Common myeloid progenitor, CD34-positive (primary cell): ENCODE data around the gene KRT79.

ENCODE experiments used
- CTCF ChIA-PET: fragments of 350-600 bp; sonication (Branson Sonifier 250); formaldehyde crosslinking; loops from one replicate; lab custom pipeline; 2021; ENCODE audit warnings: antibody characterized with exemption; lab: Charles Lee
- POLR2A ChIA-PET: fragments of 350-600 bp; sonication (Branson Sonifier 250); formaldehyde crosslinking; loops from one replicate; lab custom pipeline; 2021; ENCODE audit warnings: antibody characterized with exemption; lab: Charles Lee
- DNase-seq, 3 donors: peaks; one replicate each; pipeline versions ENCODE4 v3.0.0 to v3.0.0-alpha.2; 2013
- H3K27ac ChIP-seq, 2 experiments: 1 replicate in 1 of 2; 2 replicates in 1 of 2; pipeline ENCODE4 v1.7.0; 2013; ENCODE audit warnings: inconsistent platforms in 2 of 2, low read length in 2 of 2, mild to moderate bottlenecking in 2 of 2, low read depth in 1 of 2, moderate library complexity in 1 of 2; ENCODE audit not compliant: severe bottlenecking in 2 of 2, insufficient read depth in 1 of 2, poor library complexity in 1 of 2
- H3K27me3 ChIP-seq, 5 experiments: replicated peaks in 2 of 5; 1 replicate in 3 of 5; 2 replicates in 2 of 5; pipeline versions ENCODE4 v1.6.1 to v1.7.0; 2013; ENCODE audit warnings: low read length in 4 of 5, mild to moderate bottlenecking in 2 of 5, moderate library complexity in 2 of 5, inconsistent platforms in 1 of 5; ENCODE audit not compliant: insufficient read depth in 5 of 5, control insufficient read depth in 4 of 5
- H3K36me3 ChIP-seq, 4 experiments: 1 replicate in 2 of 4; 2 replicates in 2 of 4; pipeline versions ENCODE4 v1.6.1 to v1.7.0; 2013; ENCODE audit warnings: low read length in 3 of 4, control low read depth in 1 of 4, mild to moderate bottlenecking in 1 of 4; ENCODE audit not compliant: control insufficient read depth in 4 of 4, insufficient read depth in 4 of 4
- H3K4me1 ChIP-seq, 4 experiments: 1 replicate in 3 of 4; 2 replicates in 1 of 4; pipeline versions ENCODE4 v1.6.1 to v1.7.1; 2013; ENCODE audit warnings: low read length in 3 of 4, mild to moderate bottlenecking in 3 of 4, control low read depth in 1 of 4, inconsistent platforms in 1 of 4, moderate library complexity in 1 of 4; ENCODE audit not compliant: control insufficient read depth in 4 of 4, insufficient read depth in 4 of 4; ENCODE audit errors: control extremely low read depth in 1 of 4
- H3K4me3 ChIP-seq, 7 experiments: 1 replicate in 4 of 7; 2 replicates in 3 of 7; pipeline versions ENCODE4 v1.5.1 to v1.7.0; 2013; ENCODE audit warnings: mild to moderate bottlenecking in 7 of 7, low read length in 6 of 7, moderate library complexity in 6 of 7, inconsistent platforms in 2 of 7, low read depth in 2 of 7, control low read depth in 1 of 7; ENCODE audit not compliant: insufficient read depth in 4 of 7, control insufficient read depth in 1 of 7; ENCODE audit errors: extremely low read depth in 1 of 7
- H3K9me3 ChIP-seq, 5 experiments: 1 replicate in 4 of 5; 2 replicates in 1 of 5; pipeline versions ENCODE4 v1.6.1 to v1.7.1; 2013; ENCODE audit warnings: low read length in 4 of 5, mild to moderate bottlenecking in 2 of 5, inconsistent platforms in 1 of 5, low read depth in 1 of 5, moderate library complexity in 1 of 5; ENCODE audit not compliant: control insufficient read depth in 4 of 5, insufficient read depth in 2 of 5; ENCODE audit errors: control extremely low read depth in 1 of 5
- WGBS: methylation state at CpG from one replicate; pipeline ENCODE4 v1.1.5; 2013; ENCODE audit not compliant: insufficient coverage; 5-methylcytosine and 5-hydroxymethylcytosine counted together

KRT79 gene

DNA sequence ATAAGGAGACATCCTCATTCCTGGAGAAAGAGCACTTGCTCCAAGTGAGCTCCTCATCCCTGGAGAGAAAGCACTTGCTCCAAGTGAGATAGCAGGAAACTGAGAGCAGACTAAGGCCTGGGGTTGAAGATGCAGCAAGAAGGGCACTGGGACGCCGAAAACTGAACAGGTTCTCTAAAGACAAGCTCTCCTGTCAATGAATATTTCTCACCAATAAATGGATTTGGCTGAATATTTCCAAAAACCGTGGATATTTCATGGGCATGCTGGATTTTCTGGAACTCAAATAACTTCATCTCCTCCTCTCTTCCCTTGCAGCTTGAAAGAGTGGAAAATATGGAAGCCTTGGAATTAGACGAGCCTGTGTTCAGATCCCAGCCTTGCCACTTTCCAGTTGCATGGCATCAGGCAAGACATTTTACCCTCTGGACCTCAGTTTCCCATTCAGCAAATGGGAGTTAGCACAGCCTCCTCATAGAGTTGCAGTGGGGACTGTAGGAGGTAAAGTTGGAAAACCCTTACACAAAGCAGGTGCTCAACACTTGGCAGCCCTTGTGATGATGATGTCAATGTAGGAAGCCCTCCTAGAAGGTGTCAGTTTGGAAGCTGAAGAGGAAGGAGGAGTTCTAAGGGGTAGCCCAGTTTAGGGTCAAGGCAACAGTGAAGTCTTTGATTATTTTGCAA lies 52.6 kb downstream of the KRT79 start:
- ChIA-PET POLR2A (no interaction called here), CTCF (interaction anchor here (0.5 to 1.4 kb wide), 2 partner anchors 9 to 205 kb away, joined by 4 read pairs; no protein-coding TSS in a partner anchor)
- H3K27ac ChIP-seq, result no peak overlapping the region
- no peaks in the 10 kb centered on the region for H3K4me1 ChIP-seq
- no peak for DNase-seq
- no peaks in the 10 kb centered on the region for H3K9me3 ChIP-seq
- H3K4me3 ChIP-seq, result no peak overlapping the region
- H3K36me3 ChIP-seq, result no peaks in the 10 kb centered on the region
- 87% methylated on average over 4 of the region's 4 CpGs for WGBS
- H3K27me3 ChIP-seq, result peaks cover 0 to 20% (median 6%) of the 10 kb centered on the region in 5 experiments

DNA sequence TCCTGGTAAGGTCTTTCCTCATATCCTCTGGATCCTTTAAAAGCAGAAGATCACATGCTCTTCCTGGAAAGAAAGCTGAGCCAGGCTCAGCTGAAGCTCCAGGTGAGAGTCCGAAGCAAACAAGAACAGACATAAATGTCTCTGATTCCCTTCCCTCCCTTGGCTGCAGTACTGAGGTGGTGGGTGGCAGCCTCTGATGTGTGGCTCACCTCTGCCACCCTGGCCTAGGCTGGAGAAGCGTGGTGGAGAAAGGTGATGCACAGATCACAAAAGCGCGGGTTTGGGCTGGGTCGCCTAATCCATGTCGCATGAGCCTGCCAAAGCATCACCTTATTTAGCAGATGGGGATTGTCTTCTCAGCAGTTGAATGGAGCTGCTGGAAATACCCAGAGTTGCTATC lies 54.2 kb downstream of the KRT79 start:
- DNase-seq, result no peak
- POLR2A ChIA-PET, result no interaction called here
- CTCF ChIA-PET, result no interaction called here
- H3K27me3 ChIP-seq, result peaks cover 0 to 17% (median 6%) of the 10 kb centered on the region in 5 experiments
- no peak overlapping the region for H3K27ac ChIP-seq
- H3K9me3 ChIP-seq, result no peaks in the 10 kb centered on the region
- WGBS, result 96% methylated on average over 6 of the region's 6 CpGs
- no peaks in the 10 kb centered on the region for H3K36me3 ChIP-seq
- H3K4me3 ChIP-seq, result no peak overlapping the region
- H3K4me1 ChIP-seq, result no peaks in the 10 kb centered on the region

DNA sequence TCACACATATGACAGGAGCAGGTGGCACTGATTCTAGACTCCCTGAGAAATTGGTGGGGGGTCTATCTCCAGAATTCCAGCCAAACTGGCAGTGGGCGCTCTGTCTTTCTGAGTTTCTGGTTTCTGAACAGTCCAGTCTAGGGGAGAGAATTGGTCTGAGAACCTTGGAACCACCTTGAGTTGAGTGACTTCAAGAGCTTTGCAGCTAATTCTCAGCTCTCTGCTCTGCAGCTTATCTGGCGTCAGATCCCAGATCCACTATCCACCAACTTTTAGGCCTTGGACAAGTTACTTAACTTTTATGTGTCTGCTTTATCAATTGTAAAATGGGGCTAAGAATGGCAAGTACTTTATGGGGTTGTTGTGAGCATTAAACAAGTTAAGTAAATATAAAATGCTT lies 55.3 kb downstream of the KRT79 start:
- no peak overlapping the region for H3K4me3 ChIP-seq
- ChIA-PET CTCF (interaction anchor here (1.0 to 2.2 kb wide), 4 partner anchors 15 to 112 kb away, joined by 3 to 9 read pairs (median 3); partner anchors contain the start of gene KRT3), POLR2A (no interaction called here)
- peaks cover 0 to 11% (median 6%) of the 10 kb centered on the region in 5 experiments for H3K27me3 ChIP-seq
- H3K36me3 ChIP-seq, result no peaks in the 10 kb centered on the region
- no peak for DNase-seq
- WGBS, result 100% methylated on average over 2 of the region's 2 CpGs
- H3K27ac ChIP-seq, result no peak overlapping the region
- H3K9me3 ChIP-seq, result no peaks in the 10 kb centered on the region
- no peaks in the 10 kb centered on the region for H3K4me1 ChIP-seq

DNA sequence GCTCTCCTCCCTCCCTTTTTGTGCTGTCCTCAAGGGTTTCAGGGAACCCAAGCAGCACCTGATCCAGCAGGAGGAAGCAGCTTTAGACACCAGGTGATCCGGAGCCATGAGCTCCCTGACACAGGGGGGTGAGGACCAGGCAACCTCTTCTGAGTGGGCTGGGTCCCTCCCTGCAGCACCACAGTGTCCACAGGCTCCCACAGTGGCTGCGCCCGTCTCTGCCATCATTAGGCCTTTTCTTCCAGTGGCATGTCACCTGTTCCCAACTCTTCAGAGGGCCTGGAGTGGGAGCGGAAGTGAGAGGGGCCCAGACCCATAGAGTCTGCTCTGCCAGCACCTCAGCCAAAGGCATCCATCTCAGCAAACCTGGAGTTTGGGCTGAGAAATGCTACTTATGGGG lies 56.5 kb downstream of the KRT79 start:
- H3K4me3 ChIP-seq, result no peak overlapping the region
- WGBS, result 92% methylated on average over 4 of the region's 4 CpGs
- peaks cover 0 to 10% (median 6%) of the 10 kb centered on the region in 5 experiments for H3K27me3 ChIP-seq
- no peaks in the 10 kb centered on the region for H3K36me3 ChIP-seq
- POLR2A ChIA-PET, result no interaction called here
- H3K4me1 ChIP-seq, result no peaks in the 10 kb centered on the region
- H3K9me3 ChIP-seq, result no peaks in the 10 kb centered on the region
- no peak overlapping the region for H3K27ac ChIP-seq
- no peak for DNase-seq
- CTCF ChIA-PET, result interaction anchor here (1.0 to 2.2 kb wide), 4 partner anchors 13 to 111 kb away, joined by 3 to 9 read pairs (median 4); partner anchors contain the start of gene KRT3

DNA sequence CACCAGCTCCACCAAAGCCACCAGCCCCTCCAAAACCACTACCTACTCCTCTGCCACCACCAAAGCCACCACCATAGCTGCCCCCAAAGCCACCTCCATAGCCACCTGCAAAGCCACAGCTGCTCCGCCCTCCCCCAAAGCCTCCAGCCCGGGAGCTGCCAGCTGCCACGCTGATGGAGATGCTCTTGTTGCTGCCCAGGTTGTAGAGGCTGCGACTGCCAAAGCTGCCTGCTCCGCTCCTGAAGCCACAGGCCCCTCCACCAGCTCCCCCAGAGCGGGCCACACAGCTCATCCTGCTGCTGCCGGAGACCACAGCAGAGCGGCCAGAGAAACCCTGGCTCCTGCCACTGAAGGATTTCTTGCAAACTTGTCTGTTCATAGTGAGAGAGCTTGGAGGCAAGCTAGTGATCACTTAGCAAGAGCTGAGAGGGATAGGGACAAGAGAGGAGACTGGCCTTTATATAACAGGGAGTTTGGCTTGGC lies 57.2 kb downstream of the KRT79 start, which contains the start of gene KRT76:
Gene KRT76, minus strand, starts transcription at position 433 of the 483 bp plus-strand sequence. Its CDS starts 54 bp downstream, at position 379.
- CTCF ChIA-PET, result interaction anchor here (2.2 kb wide), 2 partner anchors 18 to 93 kb away, joined by 4 to 9 read pairs; partner anchors contain the start of gene KRT3
- Histone ChIP-seq H3K4me3 (no peak within 1 kb of the TSS), H3K36me3 (no peaks in the 10 kb centered on the region), H3K9me3 (no peaks in the 10 kb centered on the region), H3K27me3 (peaks cover 0 to 10% (median 6%) of the 10 kb centered on the region in 5 experiments), H3K27ac (no peak within 1 kb of the TSS), H3K4me1 (no peaks in the 10 kb centered on the region)
- no peak for DNase-seq
- 98% methylated on average over 7 of the region's 8 CpGs for WGBS
- POLR2A ChIA-PET, result interaction anchor here (0.6 kb wide), 1 partner anchor 371 kb away, joined by 3 read pairs; the partner anchor contains the start of gene KRT82

DNA sequence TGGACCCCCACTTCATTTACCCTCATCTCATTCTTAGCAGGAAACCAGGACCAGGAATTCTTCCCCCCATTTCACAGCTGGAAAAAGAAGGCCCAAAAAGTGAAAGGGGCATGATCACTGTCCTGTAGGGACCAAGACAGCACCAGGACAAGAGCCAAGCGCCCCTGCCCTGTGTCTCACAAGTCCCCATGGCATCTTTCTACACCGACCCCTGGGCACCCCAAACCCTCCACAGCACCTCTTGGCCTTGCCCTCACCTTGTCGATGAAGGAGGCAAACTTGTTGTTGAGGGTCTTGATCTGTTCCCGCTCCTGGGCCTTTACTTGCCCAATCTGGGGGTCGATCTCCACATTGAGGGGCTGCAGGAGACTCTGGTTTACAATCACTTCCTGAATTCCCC lies 57.7 kb downstream of the KRT79 start:
- no peaks in the 10 kb centered on the region for H3K9me3 ChIP-seq
- ChIA-PET CTCF (interaction anchor here (2.2 kb wide), 2 partner anchors 18 to 93 kb away, joined by 4 to 9 read pairs; partner anchors contain the start of gene KRT3), POLR2A (interaction anchor here (0.6 kb wide), 1 partner anchor 101 kb away, joined by 3 read pairs; no protein-coding TSS in a partner anchor)
- no peak overlapping the region for H3K4me3 ChIP-seq
- peaks cover 0 to 10% (median 6%) of the 10 kb centered on the region in 5 experiments for H3K27me3 ChIP-seq
- no peak for DNase-seq
- H3K4me1 ChIP-seq, result no peaks in the 10 kb centered on the region
- no peaks in the 10 kb centered on the region for H3K36me3 ChIP-seq
- no peak overlapping the region for H3K27ac ChIP-seq
- WGBS, result 100% methylated on average over 4 of the region's 5 CpGs
